ENCODE measurements around the gene ACTG2.

DNA sequence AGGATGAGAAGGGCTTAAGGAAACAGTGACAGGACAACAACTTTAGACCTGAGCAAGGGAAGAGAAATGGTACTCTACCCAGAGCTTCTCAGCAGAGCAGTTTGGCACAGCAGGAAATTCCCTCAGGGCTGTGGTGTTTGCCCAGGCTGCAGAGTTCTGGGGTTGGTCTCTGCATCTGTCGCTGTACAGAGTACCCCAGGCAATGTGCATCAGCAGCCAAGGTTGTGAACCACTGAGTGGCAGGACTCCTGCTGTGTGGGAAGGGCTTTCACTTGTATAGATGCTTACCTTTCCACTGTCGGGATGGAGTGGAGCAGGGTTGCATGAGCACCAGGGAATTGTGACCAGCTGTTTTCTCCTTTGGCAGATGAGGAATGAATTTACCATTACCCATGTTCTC is 42.8 kb upstream of the ACTG2 start:
- TF ChIP-seq, protein P1, sequence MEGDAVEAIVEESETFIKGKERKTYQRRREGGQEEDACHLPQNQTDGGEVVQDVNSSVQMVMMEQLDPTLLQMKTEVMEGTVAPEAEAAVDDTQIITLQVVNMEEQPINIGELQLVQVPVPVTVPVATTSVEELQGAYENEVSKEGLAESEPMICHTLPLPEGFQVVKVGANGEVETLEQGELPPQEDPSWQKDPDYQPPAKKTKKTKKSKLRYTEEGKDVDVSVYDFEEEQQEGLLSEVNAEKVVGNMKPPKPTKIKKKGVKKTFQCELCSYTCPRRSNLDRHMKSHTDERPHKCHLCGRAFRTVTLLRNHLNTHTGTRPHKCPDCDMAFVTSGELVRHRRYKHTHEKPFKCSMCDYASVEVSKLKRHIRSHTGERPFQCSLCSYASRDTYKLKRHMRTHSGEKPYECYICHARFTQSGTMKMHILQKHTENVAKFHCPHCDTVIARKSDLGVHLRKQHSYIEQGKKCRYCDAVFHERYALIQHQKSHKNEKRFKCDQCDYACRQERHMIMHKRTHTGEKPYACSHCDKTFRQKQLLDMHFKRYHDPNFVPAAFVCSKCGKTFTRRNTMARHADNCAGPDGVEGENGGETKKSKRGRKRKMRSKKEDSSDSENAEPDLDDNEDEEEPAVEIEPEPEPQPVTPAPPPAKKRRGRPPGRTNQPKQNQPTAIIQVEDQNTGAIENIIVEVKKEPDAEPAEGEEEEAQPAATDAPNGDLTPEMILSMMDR (IDR thresholded peaks at IDR 0.05) = no peak
- TF ChIP-seq POLR2AphosphoS5 (IDR thresholded peaks at IDR 0.05) = no peak
- no peak for TF ChIP-seq POLR2A (IDR thresholded peaks at IDR 0.05)
- TF ChIP-seq EP300 (IDR thresholded peaks at IDR 0.05; ENCODE audit: low read depth) = no peak

All from transverse colon (tissue), 4 donors.